Loucy (cell line): Measurements from ENCODE around the gene ASTN2.

Experiments used
- EZH2phosphoT487 ChIP-seq: fragments of 200-600 bp; IDR thresholded peaks from 2 replicates; pipeline ENCODE4 v1.6.1; 2018; ENCODE audit warnings: antibody characterized with exemption, mild to moderate bottlenecking, moderate library complexity, borderline replicate concordance
- TF ChIP-seq, protein P1 (sequence below): fragments of 200-600 bp; sonication (generic); conservative IDR thresholded peaks from 2 replicates; pipeline ENCODE4 v1.5.1; 2014; ENCODE audit warnings: mild to moderate bottlenecking, antibody characterized with exemption, low read length

DNA sequence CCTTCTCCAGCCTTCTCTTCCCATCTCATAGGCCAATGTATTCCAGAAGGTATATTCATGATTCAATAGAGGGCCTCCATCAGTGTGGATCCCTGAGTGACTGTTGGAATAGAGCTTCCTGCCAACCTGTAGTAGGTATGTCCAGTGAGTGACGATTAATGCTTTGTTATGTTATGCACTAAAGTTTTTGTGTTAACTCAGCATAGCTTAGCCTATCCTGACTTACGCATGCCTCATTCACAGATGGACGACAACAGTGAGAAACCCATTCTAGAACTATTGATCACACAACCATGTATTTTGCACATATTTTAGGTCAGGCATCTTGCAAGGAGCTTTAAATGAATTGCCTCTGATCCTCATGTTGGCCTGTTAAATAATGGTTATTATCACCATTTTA, 953.2 kb downstream of the ASTN2 start:
- TF ChIP-seq, protein P1, sequence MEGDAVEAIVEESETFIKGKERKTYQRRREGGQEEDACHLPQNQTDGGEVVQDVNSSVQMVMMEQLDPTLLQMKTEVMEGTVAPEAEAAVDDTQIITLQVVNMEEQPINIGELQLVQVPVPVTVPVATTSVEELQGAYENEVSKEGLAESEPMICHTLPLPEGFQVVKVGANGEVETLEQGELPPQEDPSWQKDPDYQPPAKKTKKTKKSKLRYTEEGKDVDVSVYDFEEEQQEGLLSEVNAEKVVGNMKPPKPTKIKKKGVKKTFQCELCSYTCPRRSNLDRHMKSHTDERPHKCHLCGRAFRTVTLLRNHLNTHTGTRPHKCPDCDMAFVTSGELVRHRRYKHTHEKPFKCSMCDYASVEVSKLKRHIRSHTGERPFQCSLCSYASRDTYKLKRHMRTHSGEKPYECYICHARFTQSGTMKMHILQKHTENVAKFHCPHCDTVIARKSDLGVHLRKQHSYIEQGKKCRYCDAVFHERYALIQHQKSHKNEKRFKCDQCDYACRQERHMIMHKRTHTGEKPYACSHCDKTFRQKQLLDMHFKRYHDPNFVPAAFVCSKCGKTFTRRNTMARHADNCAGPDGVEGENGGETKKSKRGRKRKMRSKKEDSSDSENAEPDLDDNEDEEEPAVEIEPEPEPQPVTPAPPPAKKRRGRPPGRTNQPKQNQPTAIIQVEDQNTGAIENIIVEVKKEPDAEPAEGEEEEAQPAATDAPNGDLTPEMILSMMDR = no peak
- TF ChIP-seq EZH2phosphoT487 = no peak
